ENCODE data around the gene MYADM.

Gene MYADM

GRCh38 chr19:53866865-53867224, 838 bp upstream of the MYADM start:
- Histone ChIP-seq H3K36me3 (ENCODE audit: control insufficient read depth in 2 of 2, insufficient read depth in 1 of 2, low read length in 2 of 2) (no peaks in the 10 kb centered on the region; a peak in 1 of 3 replicates), H3K4me1 (ENCODE audit: control insufficient read depth, insufficient read depth, low read length) (peaks cover 15% of the 10 kb centered on the region), H3K4me3 (ENCODE audit: low read depth, low read length) (no peak overlapping the region; the same call in 1 of the 2 replicates), H3K9me3 (ENCODE audit: control insufficient read depth, insufficient read depth, low read depth, low read length) (no peaks in the 10 kb centered on the region), H3K27ac (ENCODE audit: extremely low read depth, low read depth, low read length) (no peak overlapping the region)
- ChIA-PET CTCF (interaction anchor here (1.1 to 1.5 kb wide), 3 partner anchors 10 to 23 kb away, joined by 3 to 4 read pairs (median 3); partner anchors contain the start of gene PRKCG), POLR2A (interaction anchor here (0.8 to 3.4 kb wide), 17 partner anchors 10 to 346 kb away, joined by 3 to 39 read pairs (median 4); partner anchors contain the start of genes CNOT3, MBOAT7, PRKCG and PRPF31)
- no peak for TF ChIP-seq ZNF654 (tag by site-specific recombination; IDR thresholded peaks at IDR 0.05; ENCODE audit: low read depth)
- no peak for TF ChIP-seq ZNF211 (tag by site-specific recombination; IDR thresholded peaks at IDR 0.05; ENCODE audit: low read depth)
- TF ChIP-seq, protein P1, sequence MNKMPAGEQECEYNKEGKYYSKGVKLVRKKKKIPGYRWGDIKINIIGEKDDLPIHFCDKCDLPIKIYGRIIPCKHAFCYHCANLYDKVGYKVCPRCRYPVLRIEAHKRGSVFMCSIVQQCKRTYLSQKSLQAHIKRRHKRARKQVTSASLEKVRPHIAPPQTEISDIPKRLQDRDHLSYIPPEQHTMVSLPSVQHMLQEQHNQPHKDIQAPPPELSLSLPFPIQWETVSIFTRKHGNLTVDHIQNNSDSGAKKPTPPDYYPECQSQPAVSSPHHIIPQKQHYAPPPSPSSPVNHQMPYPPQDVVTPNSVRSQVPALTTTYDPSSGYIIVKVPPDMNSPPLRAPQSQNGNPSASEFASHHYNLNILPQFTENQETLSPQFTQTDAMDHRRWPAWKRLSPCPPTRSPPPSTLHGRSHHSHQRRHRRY (tag by site-specific recombination; IDR thresholded peaks at IDR 0.05): no peak

DNA sequence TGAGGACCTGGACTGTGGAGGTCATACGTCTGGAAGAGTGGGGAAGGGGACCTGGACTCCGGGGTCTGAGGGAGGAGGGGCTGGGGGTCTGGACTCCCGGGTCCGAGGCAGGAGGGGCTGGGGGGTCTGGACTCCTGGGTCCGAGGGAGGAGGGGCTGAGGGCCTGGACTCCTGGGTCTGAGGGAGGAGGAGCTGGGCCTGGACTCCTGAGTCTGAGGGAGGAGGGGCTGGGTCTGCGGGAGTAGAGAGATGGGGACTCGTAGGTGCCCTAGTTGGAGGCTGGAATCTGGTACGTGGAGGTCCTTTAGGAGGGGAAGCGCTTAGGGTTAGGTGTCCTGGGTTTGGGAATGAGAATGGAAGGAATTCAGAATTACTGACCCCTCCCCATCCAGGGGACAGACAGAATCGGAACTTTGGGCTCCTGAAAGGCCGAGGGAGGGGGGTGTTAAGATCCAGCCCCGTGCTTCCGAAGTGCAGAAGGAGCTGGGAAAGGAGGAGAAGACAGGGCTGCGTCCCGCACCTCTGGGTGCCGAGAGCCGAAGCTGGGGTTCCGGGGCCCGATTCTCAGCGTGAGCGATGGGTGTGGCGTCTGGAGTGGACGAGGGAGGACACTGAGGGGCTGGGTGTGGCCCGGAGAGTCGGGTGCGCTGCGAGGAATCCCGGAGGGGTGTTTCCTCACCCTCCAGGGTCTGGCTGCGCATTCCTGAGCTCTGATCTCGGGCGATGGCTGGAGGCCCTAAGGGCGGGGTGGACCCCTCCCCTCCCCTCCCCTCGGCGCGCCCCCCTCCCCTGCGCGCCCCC, 608 bp downstream of the MYADM start:
- H3K4me1 ChIP-seq (ENCODE audit: control insufficient read depth, insufficient read depth, low read length): peaks cover 15% of the 10 kb centered on the region
- H3K9me3 ChIP-seq (ENCODE audit: control insufficient read depth, insufficient read depth, low read depth, low read length): no peaks in the 10 kb centered on the region
- ChIA-PET CTCF (interaction anchor here (0.6 to 1.5 kb wide), 8 partner anchors 14 to 1738 kb away, joined by 3 to 4 read pairs (median 3); no protein-coding TSS in a partner anchor), POLR2A (interaction anchor here (0.6 to 3.4 kb wide), 15 partner anchors 9 to 1221 kb away, joined by 3 to 39 read pairs (median 5); partner anchors contain the start of genes CNOT3, MBOAT7, PRKCG and PRPF31)
- H3K27ac ChIP-seq (ENCODE audit: extremely low read depth, low read depth, low read length): peak overlapping the region; percentile 28; the same call in 1 of the 2 replicates
- H3K36me3 ChIP-seq (ENCODE audit: control insufficient read depth in 2 of 2, insufficient read depth in 1 of 2, low read length in 2 of 2): peaks cover 0 to under 1% of the 10 kb centered on the region in 2 experiments; a peak in 2 of 3 replicates
- H3K4me3 ChIP-seq (ENCODE audit: low read depth, low read length): peak overlapping the region; percentile 71
- TF ChIP-seq GLI2 (tag by site-specific recombination; IDR thresholded peaks at IDR 0.05; ENCODE audit: borderline replicate concordance, low read depth) (no peak), ZNF585B (tag by site-specific recombination; IDR thresholded peaks at IDR 0.05) (no peak), ZBTB11 (tag by site-specific recombination; conservative IDR thresholded peaks at IDR 0.05; ENCODE audit: low read depth) (no peak), ZNF423 (tag by site-specific recombination; IDR thresholded peaks at IDR 0.05) (peak; percentile 85), KLF8 (tag by site-specific recombination; IDR thresholded peaks at IDR 0.05) (0 out of 2 replicates have a peak, but pooled peaks have one; percentile 2), REPIN1 (tag by site-specific recombination; IDR thresholded peaks at IDR 0.05; ENCODE audit: low read depth) (no peak), KLF7 (tag by site-specific recombination; IDR thresholded peaks at IDR 0.05; ENCODE audit: borderline replicate concordance) (peak; percentile 47; the same call in 1 of the 2 replicates), ZFHX2 (tag by site-specific recombination; conservative IDR thresholded peaks at IDR 0.05) (no peak), ZNF239 (tag by site-specific recombination; IDR thresholded peaks at IDR 0.05) (no peak), KLF9 (tag by site-specific recombination; IDR thresholded peaks at IDR 0.05; ENCODE audit: low read depth) (peak; percentile 64), MYNN (tag by site-specific recombination; IDR thresholded peaks at IDR 0.05; ENCODE audit: borderline replicate concordance) (no peak), ZNF114 (tag by site-specific recombination; IDR thresholded peaks at IDR 0.05) (no peak), HOXC10 (CRISPR knock-in tag; IDR thresholded peaks at IDR 0.05) (no peak), ZNF548 (tag by site-specific recombination; IDR thresholded peaks at IDR 0.05) (no peak), ZSCAN18 (tag by site-specific recombination; IDR thresholded peaks at IDR 0.05) (no peak), ZNF621 (tag by site-specific recombination; IDR thresholded peaks at IDR 0.05) (no peak), HOXD13 (CRISPR knock-in tag; IDR thresholded peaks at IDR 0.05; ENCODE audit: borderline replicate concordance) (no peak), RBAK (tag by site-specific recombination; IDR thresholded peaks at IDR 0.05) (no peak), ZFP41 (tag by site-specific recombination; IDR thresholded peaks at IDR 0.05; ENCODE audit: borderline replicate concordance) (no peak), ZNF132 (tag by site-specific recombination; IDR thresholded peaks at IDR 0.05; ENCODE audit: borderline replicate concordance) (no peak), ZIC2 (tag by site-specific recombination; IDR thresholded peaks at IDR 0.05) (no peak), ZNF157 (tag by site-specific recombination; IDR thresholded peaks at IDR 0.05) (no peak), CTCF (tag by site-specific recombination; IDR thresholded peaks at IDR 0.05) (no peak), ZNF366 (tag by site-specific recombination; conservative IDR thresholded peaks at IDR 0.05) (0 out of 2 replicates have a peak, but pooled peaks have one; percentile 32)
